Fibroblast of the aortic adventitia (primary cell): ENCODE results near the gene CEP131. TPM values are rescaled to one million over a fixed set of nuclear protein-coding genes. Genes with fewer than 3 reads are reported as not detected.

Source experiments
- DNase-seq: peaks from one replicate; pipeline ENCODE4 v3.0.0-alpha.2; 2010; ENCODE audit warnings: low read depth
- H3K4me3 ChIP-seq: 2 replicates; pipeline ENCODE4 v1.5.1; 2011; ENCODE audit warnings: low read depth, mild to moderate bottlenecking, control low read depth, low read length, moderate library complexity
- CTCF ChIP-seq: IDR thresholded peaks from 2 replicates; pipeline ENCODE4 v1.5.1; 2011; ENCODE audit warnings: mild to moderate bottlenecking, low read length, control low read depth, inconsistent platforms; ENCODE audit not compliant: insufficient read depth
- total RNA-seq: library from RNA; depleted of rRNA; stranded (reverse); fragments of >200 nt; gene quantifications from 2 replicates; pipeline ENCODE4 v1.2.3, GENCODE V29; 2012; ENCODE audit warnings: low replicate concordance

The CEP131 gene
- total RNA-seq, 1 donor = 9.6 TPM

DNA sequence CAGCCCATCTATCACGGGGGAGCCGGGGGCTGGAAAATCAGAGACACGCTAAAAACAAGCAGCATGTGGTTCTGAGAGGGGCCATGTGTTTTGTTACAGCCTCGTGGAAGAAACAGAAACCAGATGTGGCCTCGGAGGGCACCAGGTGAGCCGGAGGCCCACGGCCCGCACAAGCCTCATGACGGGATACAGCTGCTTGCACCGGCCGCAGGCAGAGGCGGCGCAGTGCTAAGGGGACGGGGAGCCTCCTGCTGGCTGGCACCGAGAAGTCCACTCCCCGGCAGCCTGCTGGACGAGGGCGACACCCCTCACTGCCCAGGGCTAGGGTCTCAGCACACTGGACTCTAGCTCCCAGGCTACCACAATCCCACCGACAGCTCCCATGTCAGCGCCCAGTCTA is 35.5 kb upstream of the CEP131 start:
- DNase-seq = no peak
- no peak overlapping the region for H3K4me3 ChIP-seq
- no peak for TF ChIP-seq CTCF

GRCh38 chr17:81257533-81257932 is 34.8 kb upstream of the CEP131 start:
- no peak for TF ChIP-seq CTCF
- no peak for DNase-seq
- H3K4me3 ChIP-seq = no peak overlapping the region

GRCh38 chr17:81256616-81257015 is 33.9 kb upstream of the CEP131 start:
- no peak for TF ChIP-seq CTCF
- no peak overlapping the region for H3K4me3 ChIP-seq
- DNase-seq = peak; percentile 80

GRCh38 chr17:81254955-81255717 is 32.4 kb upstream of the CEP131 start:
- peak; percentile 74 for TF ChIP-seq CTCF
- DNase-seq = peak; percentile 74
- no peak overlapping the region for H3K4me3 ChIP-seq

GRCh38 chr17:81253358-81254131 is 30.8 kb upstream of the CEP131 start:
- DNase-seq = peak; percentile 50
- TF ChIP-seq CTCF = peak; percentile 77
- no peak overlapping the region for H3K4me3 ChIP-seq

DNA sequence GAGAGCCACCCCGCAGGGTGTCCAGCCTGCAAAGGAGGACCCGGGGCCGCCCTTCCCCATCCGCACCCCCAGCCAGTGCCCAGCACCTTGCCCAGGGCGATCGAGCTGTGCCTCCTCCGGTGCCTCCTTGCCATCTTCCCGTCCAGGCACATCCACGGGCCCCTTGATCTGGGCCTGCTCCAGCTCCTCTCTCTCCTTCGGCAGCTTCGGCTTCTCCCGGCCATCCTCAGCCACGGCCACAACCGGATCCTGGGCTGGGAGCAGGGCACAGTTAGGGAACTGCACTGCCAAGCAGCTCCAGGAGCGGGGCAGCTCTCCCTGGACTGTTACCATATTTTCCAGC is 30.2 kb upstream of the CEP131 start:
- no peak for TF ChIP-seq CTCF
- no peak overlapping the region for H3K4me3 ChIP-seq
- no peak for DNase-seq
